Sigmoid colon (tissue), 7 donors: Measurements from ENCODE around the gene KIAA0586. TPM values are rescaled to one million over a fixed set of nuclear protein-coding genes. Genes with fewer than 3 reads are reported as not detected.
"Not testable (repeated sequence)": the region's sequence is repeated elsewhere in the genome, so short reads cannot be mapped to it uniquely, and the experiment has no call there.

ENCODE experiments used
- DNase-seq: peaks from one replicate; pipeline ENCODE4 v3.0.0-alpha.2; 2019
- H3K27ac ChIP-seq, 4 donors: fragments of 200-600 bp; sonication (generic); one replicate each; pipeline ENCODE4 v1.5.1; 2016 to 2019; ENCODE audit warnings: mild to moderate bottlenecking in 1 of 4
- H3K27me3 ChIP-seq, 3 donors: fragments of 200-600 bp; sonication (generic); one replicate each; pipeline ENCODE4 v1.5.1; 2019; ENCODE audit warnings: mild to moderate bottlenecking in 1 of 3
- H3K36me3 ChIP-seq, 4 donors: fragments of 200-600 bp; sonication (generic); one replicate each; pipeline ENCODE4 v1.5.1; 2016 to 2019
- H3K4me1 ChIP-seq, 4 donors: fragments of 200-600 bp; sonication (generic); one replicate each; pipeline ENCODE4 v1.5.1; 2017 to 2019
- H3K4me3 ChIP-seq, 4 donors: fragments of 200-600 bp; sonication (generic); one replicate each; pipeline ENCODE4 v1.5.1; 2017 to 2019; ENCODE audit warnings: mild to moderate bottlenecking in 2 of 4, moderate library complexity in 1 of 4
- H3K9me3 ChIP-seq, 4 donors: fragments of 200-600 bp in 3 of 4; sonication (generic) in 3 of 4; one replicate each; pipeline versions ENCODE4 v1.5.1 to v1.6.1; 2013 to 2019
- CTCF ChIP-seq, 4 experiments: fragments of 450-650 bp in 3 of 4; fragments of 200-600 bp in 1 of 4; IDR thresholded peaks; one replicate each; pipeline ENCODE4 v1.5.1; 2016 to 2019; ENCODE audit warnings: antibody characterized with exemption in 4 of 4, mild to moderate bottlenecking in 3 of 4, moderate library complexity in 2 of 4
- EP300 ChIP-seq, 4 donors: sonication (generic); formaldehyde crosslinking; IDR thresholded peaks; one replicate each; pipeline ENCODE4 v1.6.1; 2017; ENCODE audit warnings: antibody characterized with exemption in 4 of 4
- POLR2A ChIP-seq, 2 donors: fragments of 450-650 bp; IDR thresholded peaks; one replicate each; pipeline ENCODE4 v1.6.1; 2016; ENCODE audit warnings: antibody characterized with exemption in 2 of 2, mild to moderate bottlenecking in 2 of 2, moderate library complexity in 2 of 2
- POLR2AphosphoS5 ChIP-seq, 4 donors: sonication (generic); formaldehyde crosslinking; IDR thresholded peaks; one replicate each; pipeline ENCODE4 v1.6.1; 2017; ENCODE audit warnings: antibody characterized with exemption in 4 of 4
- WGBS, 2 donors: extraction: QIAGEN DNeasy Blood & Tissue Kit; methylation state at CpG; one replicate each; pipeline ENCODE4 v1.1.7; 2013; 5-methylcytosine and 5-hydroxymethylcytosine counted together
- intact Hi-C: fragments of 100-400 bp; cut with DNase I; formaldehyde crosslinking; loops from one replicate; pipeline ENCODE4 v1.15.1; 2023
- polyA plus RNA-seq, 3 donors: library from polyadenylated mRNA; stranded (reverse); fragments of 200-250 nt; gene quantifications; one replicate each; pipeline ENCODE4 v1.2.3, GENCODE V29; 2013
- total RNA-seq, 4 donors: library from RNA; depleted of rRNA; stranded (reverse); fragments of >200 nt; gene quantifications; one replicate each; pipeline ENCODE4 v1.1.0, GENCODE V29; 2016
- donor health status: healthy with polysubstance abuse.
- donor health status: Bipolar disorder and iron deficiency.
- donor health status: healthy.

Gene KIAA0586
- total and polyA plus RNA-seq, 7 donors, result 2.5 to 20.2 (median 12.8) TPM

- DNase-seq, result no peak
- WGBS, 2 donors, result 99% methylated on average over 1 of the region's 1 CpG
- Histone ChIP-seq H3K4me1 (no peaks in the 10 kb centered on the region), H3K27me3 (no peaks in the 10 kb centered on the region), H3K9me3 (no peaks in the 10 kb centered on the region), H3K4me3 (no peak overlapping the region), H3K36me3 (peaks cover 0 to 9% (median 2%) of the 10 kb centered on the region in 4 donors), H3K27ac (no peak overlapping the region)
- intact Hi-C loops, result no loop called here
- TF ChIP-seq POLR2A (IDR thresholded peaks at IDR 0.05) (no peak), EP300 (IDR thresholded peaks at IDR 0.05) (no peak), POLR2AphosphoS5 (IDR thresholded peaks at IDR 0.05) (no peak), CTCF (IDR thresholded peaks at IDR 0.05) (no peak)
These were observed 90.1 kb downstream of the KIAA0586 start for GRCh38 chr14:58517592-58517991.

- H3K36me3 ChIP-seq, H3K9me3 ChIP-seq, H3K27ac ChIP-seq, H3K27me3 ChIP-seq, H3K4me3 ChIP-seq, H3K4me1 ChIP-seq, intact Hi-C loops, DNase-seq: not testable (repeated sequence)
- WGBS, 2 donors, result 98% methylated on average over 10 of the region's 10 CpGs
These were observed 98.2 kb downstream of the KIAA0586 start for GRCh38 chr14:58525691-58526090.

- DNase-seq, result no peak
- intact Hi-C loops, result no loop called here
- 68 to 80% methylated on average over 5 of the region's 5 CpGs for WGBS, 2 donors
- Histone ChIP-seq H3K36me3 (no peaks in the 10 kb centered on the region), H3K27me3 (no peaks in the 10 kb centered on the region), H3K4me3 (no peak overlapping the region), H3K9me3 (no peaks in the 10 kb centered on the region), H3K27ac (peak overlapping the region; percentile 50 to 74 (median 58)), H3K4me1 (peaks cover 0 to 33% (median 23%) of the 10 kb centered on the region in 4 donors)
- TF ChIP-seq POLR2AphosphoS5 (IDR thresholded peaks at IDR 0.05), result peak in 2 of 4 donors; percentile 48 to 58
- no peak for TF ChIP-seq EP300 (IDR thresholded peaks at IDR 0.05)
- TF ChIP-seq CTCF (IDR thresholded peaks at IDR 0.05), result no peak
These were observed 105.9 kb downstream of the KIAA0586 start for GRCh38 chr14:58533446-58533845.

- no peak overlapping the region for H3K4me3 ChIP-seq
- 16 to 53% methylated on average over 1 of the region's 1 CpG for WGBS, 2 donors
- no peaks in the 10 kb centered on the region for H3K27me3 ChIP-seq
- no peak for DNase-seq
- no peaks in the 10 kb centered on the region for H3K9me3 ChIP-seq
- TF ChIP-seq EP300 (IDR thresholded peaks at IDR 0.05) (no peak), CTCF (IDR thresholded peaks at IDR 0.05) (no peak), POLR2A (IDR thresholded peaks at IDR 0.05) (no peak), POLR2AphosphoS5 (IDR thresholded peaks at IDR 0.05) (no peak)
- intact Hi-C loops, result no loop called here
- peak overlapping the region; percentile 50 to 74 (median 58) for H3K27ac ChIP-seq
- H3K36me3 ChIP-seq, result no peaks in the 10 kb centered on the region
- peaks cover 0 to 35% (median 25%) of the 10 kb centered on the region in 4 donors for H3K4me1 ChIP-seq
These were observed 107.5 kb downstream of the KIAA0586 start for GRCh38 chr14:58535044-58535443.

GRCh38 chr14:58537004-58537403, 109.5 kb downstream of the KIAA0586 start:
- H3K27me3 ChIP-seq, result no peaks in the 10 kb centered on the region
- H3K36me3 ChIP-seq, result no peaks in the 10 kb centered on the region
- 78 to 84% methylated on average over 3 of the region's 3 CpGs for WGBS, 2 donors
- H3K9me3 ChIP-seq, result no peaks in the 10 kb centered on the region
- intact Hi-C loops, result no loop called here
- DNase-seq, result no peak
- peaks cover 0 to 52% (median 40%) of the 10 kb centered on the region in 4 donors for H3K4me1 ChIP-seq
- TF ChIP-seq EP300 (IDR thresholded peaks at IDR 0.05), result no peak
- TF ChIP-seq POLR2AphosphoS5 (IDR thresholded peaks at IDR 0.05), result no peak
- no peak for TF ChIP-seq CTCF (IDR thresholded peaks at IDR 0.05)
- no peak for TF ChIP-seq POLR2A (IDR thresholded peaks at IDR 0.05)
- H3K4me3 ChIP-seq, result no peak overlapping the region
- no peak overlapping the region for H3K27ac ChIP-seq
